Peyer's patch (tissue), 4 donors: Measurements from ENCODE around the gene PPM1M. TPM values are rescaled to one million over a fixed set of nuclear protein-coding genes. Genes with fewer than 3 reads are reported as not detected.
A peak's percentile ranks its signal among the peaks of the same experiment; 100 is the strongest.

Experiments
- DNase-seq, 3 donors: peaks; one replicate each; pipeline ENCODE4 v3.0.0-alpha.2; 2017 to 2019
- H3K27ac ChIP-seq, 4 donors: fragments of 200-600 bp; sonication (generic); one replicate each; pipeline ENCODE4 v1.5.1; 2016 to 2019
- H3K27me3 ChIP-seq, 2 donors: fragments of 200-600 bp; sonication (generic); one replicate each; pipeline ENCODE4 v1.5.1; 2019
- H3K36me3 ChIP-seq, 3 donors: fragments of 200-600 bp; sonication (generic); one replicate each; pipeline ENCODE4 v1.5.1; 2016 to 2019
- H3K4me1 ChIP-seq, 4 donors: fragments of 200-600 bp; sonication (generic); one replicate each; pipeline ENCODE4 v1.5.1; 2016 to 2019
- H3K4me3 ChIP-seq, 4 donors: fragments of 200-600 bp; sonication (generic); 1 replicate in 3 of 4; 2 replicates in 1 of 4; pipeline ENCODE4 v1.5.1; 2016 to 2019; ENCODE audit warnings: mild to moderate bottlenecking in 1 of 4
- H3K9me3 ChIP-seq, 4 donors: fragments of 200-600 bp; sonication (generic); one replicate each; pipeline ENCODE4 v1.5.1; 2016 to 2019; ENCODE audit warnings: mild to moderate bottlenecking in 1 of 4
- POLR2A ChIP-seq, 2 donors: fragments of 450-650 bp; IDR thresholded peaks; one replicate each; pipeline ENCODE4 v1.5.1; 2017; ENCODE audit warnings: antibody characterized with exemption in 2 of 2, mild to moderate bottlenecking in 2 of 2, moderate library complexity in 2 of 2
- total RNA-seq, 4 donors: library from RNA; depleted of rRNA; stranded (reverse); fragments of >200 nt; gene quantifications; one replicate each; pipeline ENCODE4 v1.1.0, GENCODE V29; 2016
- TF ChIP-seq, protein P1 (sequence below), 6 experiments: fragments of 450-650 bp in 4 of 6; fragments of 200-600 bp in 2 of 6; sonication (generic) in 1 of 6; IDR thresholded peaks; one replicate each; pipeline ENCODE4 v1.5.1; 2017 to 2019; ENCODE audit warnings: antibody characterized with exemption in 6 of 6, mild to moderate bottlenecking in 3 of 6, moderate library complexity in 1 of 6

The PPM1M gene
- total RNA-seq, 4 donors from 2014 or later = 4.0 to 32.2 (median 6.7) TPM

DNA sequence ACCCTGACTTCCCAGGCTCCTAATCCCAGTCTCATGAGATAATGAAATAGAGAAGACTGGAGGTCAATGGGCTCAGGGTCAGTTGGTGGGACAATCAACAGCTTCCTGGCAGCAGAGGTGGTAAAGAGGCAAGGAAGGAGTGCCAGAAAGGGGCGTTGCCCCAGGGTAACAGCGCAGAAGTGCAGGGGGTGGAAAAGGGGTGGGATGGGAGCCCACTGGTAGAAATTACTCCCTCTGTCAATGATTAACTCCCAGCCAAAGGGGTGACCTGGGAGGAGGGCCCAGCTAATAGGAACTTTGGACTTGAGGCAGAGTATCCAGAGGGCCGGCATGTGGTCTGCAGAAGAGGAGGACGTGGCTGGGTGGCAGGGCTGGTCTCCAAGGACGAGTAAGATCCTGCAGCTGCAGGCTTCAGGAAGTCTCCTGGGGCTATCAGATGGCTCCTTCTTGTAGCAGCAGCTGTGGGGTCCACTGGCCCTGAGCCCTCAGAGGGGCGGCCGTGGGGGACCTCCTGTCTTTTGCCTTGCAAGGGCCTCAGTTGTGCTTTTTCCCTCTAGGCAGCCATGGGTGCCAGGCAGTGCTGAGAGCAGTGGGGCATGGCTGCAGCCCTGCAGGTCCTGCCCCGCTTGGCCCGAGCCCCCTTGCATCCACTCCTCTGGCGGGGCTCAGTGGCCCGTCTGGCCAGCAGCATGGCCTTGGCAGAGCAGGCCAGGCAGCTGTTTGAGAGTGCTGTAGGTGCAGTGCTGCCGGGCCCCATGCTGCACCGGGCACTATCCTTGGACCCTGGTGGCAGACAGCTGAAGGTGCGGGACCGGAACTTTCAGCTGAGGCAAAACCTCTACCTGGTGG, 44.4 kb downstream of the PPM1M start:
- Histone ChIP-seq H3K27ac (peak overlapping the region in 3 of 4 donors; percentile 95 to 100 (median 99)), H3K27me3 (no peaks in the 10 kb centered on the region), H3K4me1 (peaks cover 2 to 45% (median 3%) of the 10 kb centered on the region in 4 donors), H3K4me3 (peak overlapping the region in 3 of 4 donors; percentile 23 to 64 (median 61)), H3K9me3 (no peaks in the 10 kb centered on the region), H3K36me3 (peaks cover 0 to 27% (median 0%) of the 10 kb centered on the region in 3 donors)
- DNase-seq = peak in 2 of 3 donors; percentile 82 to 88
- peak; percentile 34 to 78 for TF ChIP-seq POLR2A (IDR thresholded peaks at IDR 0.05)
- TF ChIP-seq, protein P1, sequence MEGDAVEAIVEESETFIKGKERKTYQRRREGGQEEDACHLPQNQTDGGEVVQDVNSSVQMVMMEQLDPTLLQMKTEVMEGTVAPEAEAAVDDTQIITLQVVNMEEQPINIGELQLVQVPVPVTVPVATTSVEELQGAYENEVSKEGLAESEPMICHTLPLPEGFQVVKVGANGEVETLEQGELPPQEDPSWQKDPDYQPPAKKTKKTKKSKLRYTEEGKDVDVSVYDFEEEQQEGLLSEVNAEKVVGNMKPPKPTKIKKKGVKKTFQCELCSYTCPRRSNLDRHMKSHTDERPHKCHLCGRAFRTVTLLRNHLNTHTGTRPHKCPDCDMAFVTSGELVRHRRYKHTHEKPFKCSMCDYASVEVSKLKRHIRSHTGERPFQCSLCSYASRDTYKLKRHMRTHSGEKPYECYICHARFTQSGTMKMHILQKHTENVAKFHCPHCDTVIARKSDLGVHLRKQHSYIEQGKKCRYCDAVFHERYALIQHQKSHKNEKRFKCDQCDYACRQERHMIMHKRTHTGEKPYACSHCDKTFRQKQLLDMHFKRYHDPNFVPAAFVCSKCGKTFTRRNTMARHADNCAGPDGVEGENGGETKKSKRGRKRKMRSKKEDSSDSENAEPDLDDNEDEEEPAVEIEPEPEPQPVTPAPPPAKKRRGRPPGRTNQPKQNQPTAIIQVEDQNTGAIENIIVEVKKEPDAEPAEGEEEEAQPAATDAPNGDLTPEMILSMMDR (IDR thresholded peaks at IDR 0.05) = peak in 3 of 6 experiments; percentile 23 to 44 (median 27)

DNA sequence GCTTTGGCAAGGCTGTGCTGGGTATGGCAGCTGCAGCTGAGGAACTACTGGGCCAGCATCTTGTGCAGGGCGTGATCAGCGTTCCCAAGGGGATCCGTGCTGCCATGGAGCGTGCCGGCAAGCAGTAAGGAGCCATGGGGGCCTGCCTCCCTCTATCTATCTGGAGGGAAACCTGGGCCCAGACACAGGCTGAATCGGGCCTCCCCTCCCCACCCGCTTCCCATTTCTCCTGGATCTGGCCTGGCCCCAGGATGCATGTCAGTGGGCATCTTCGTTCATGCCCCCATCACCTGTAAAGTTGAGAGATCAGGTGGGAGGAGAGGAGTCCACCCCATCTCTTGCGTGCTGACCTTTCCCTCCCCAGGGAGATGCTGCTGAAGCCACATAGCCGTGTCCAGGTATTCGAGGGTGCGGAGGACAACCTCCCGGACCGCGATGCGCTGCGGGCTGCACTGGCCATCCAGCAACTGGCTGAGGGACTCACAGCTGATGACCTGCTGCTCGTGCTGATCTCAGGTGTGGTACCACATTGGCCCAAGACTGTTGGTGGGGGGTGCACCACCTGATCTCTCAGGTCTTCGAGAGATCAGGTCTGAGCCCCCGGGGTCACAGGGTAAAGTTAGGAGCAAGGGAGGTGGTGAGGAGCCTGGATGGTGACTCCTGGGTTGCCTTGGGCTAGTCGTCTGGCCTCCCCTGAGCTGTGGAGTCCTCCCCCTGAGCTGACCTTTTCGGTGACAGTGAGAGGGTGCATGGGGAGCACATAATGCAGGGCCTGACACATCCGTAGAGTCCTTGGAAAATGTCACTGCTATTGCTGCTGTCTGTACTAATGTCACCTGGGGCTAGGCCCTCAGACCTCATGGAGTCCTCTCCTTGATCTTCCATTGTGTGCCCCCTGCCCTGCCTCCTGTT, 45.3 kb downstream of the PPM1M start:
- Histone ChIP-seq H3K4me1 (peaks cover 2 to 45% (median 3%) of the 10 kb centered on the region in 4 donors), H3K27ac (peak overlapping the region in 3 of 4 donors; percentile 37 to 99 (median 95)), H3K4me3 (peak overlapping the region in 3 of 4 donors; percentile 23 to 64 (median 61)), H3K9me3 (no peaks in the 10 kb centered on the region), H3K36me3 (peaks cover 0 to 27% (median 0%) of the 10 kb centered on the region in 3 donors), H3K27me3 (no peaks in the 10 kb centered on the region)
- DNase-seq = peak in 1 of 3 donors; percentile 51
- TF ChIP-seq, protein P1 (IDR thresholded peaks at IDR 0.05) = peak in 1 of 6 experiments; percentile 2
- no peak for TF ChIP-seq POLR2A (IDR thresholded peaks at IDR 0.05)

DNA sequence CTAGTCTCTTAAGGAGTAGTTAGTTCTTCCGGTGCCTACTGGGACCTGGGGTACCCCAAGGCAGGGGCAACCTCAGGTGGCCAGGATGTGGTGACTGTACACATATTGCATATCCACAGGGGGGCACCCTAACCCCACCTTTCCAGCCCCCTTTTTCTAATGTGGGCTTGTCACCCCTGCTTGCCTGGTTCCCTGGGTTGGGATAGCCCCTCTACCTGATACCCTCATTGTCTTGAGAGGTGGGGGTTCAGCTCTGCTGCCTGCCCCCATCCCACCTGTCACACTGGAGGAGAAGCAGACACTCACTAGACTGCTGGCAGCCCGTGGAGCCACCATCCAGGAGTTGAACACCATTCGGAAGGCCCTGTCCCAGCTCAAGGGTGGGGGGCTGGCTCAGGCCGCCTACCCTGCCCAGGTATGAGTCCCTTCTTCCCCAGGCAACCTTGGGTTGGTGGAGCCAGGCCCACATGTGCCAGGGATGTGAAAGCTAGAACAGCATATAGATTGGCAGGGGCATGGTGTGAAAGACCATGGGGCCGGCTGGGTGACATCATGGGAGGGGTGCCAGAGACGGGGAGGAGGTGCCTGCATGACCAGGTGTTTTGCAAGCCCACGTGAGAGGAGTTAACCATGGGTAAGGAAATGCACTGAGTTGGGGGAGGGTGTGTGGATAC, 46.1 kb downstream of the PPM1M start:
- Histone ChIP-seq H3K4me3 (peak overlapping the region in 2 of 4 donors; percentile 61 to 64), H3K9me3 (no peaks in the 10 kb centered on the region), H3K36me3 (peaks cover 0 to 27% (median 0%) of the 10 kb centered on the region in 3 donors), H3K27me3 (no peaks in the 10 kb centered on the region), H3K4me1 (peaks cover 2 to 37% (median 3%) of the 10 kb centered on the region in 4 donors), H3K27ac (peak overlapping the region in 1 of 4 donors; percentile 95)
- TF ChIP-seq, protein P1 (IDR thresholded peaks at IDR 0.05) = peak; percentile 41 to 73 (median 58)
- TF ChIP-seq POLR2A (IDR thresholded peaks at IDR 0.05) = no peak
- peak; percentile 35 to 68 (median 65) for DNase-seq

DNA sequence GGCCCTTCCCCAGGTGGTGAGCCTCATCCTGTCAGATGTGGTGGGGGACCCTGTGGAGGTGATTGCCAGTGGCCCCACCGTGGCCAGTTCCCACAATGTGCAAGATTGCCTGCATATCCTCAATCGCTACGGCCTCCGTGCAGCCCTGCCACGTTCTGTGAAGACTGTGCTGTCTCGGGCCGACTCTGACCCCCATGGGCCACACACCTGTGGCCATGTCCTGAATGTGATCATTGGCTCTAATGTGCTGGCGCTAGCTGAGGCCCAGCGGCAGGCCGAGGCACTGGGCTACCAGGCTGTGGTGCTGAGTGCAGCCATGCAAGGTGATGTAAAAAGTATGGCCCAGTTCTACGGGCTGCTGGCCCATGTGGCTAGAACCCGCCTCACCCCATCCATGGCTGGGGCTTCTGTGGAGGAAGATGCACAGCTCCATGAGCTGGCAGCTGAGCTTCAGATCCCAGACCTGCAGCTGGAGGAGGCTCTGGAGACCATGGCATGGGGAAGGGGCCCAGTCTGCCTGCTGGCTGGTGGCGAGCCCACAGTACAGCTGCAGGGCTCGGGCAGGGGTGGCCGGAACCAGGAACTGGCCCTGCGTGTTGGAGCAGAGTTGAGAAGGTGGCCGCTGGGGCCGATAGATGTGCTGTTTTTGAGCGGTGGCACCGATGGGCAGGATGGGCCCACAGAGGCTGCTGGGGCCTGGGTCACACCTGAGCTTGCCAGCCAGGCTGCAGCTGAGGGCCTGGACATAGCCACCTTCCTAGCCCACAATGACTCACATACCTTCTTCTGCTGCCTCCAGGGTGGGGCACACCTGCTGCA, 46.9 kb downstream of the PPM1M start:
- DNase-seq = peak in 1 of 3 donors; percentile 46
- Histone ChIP-seq H3K4me1 (peaks cover 0 to 33% (median 1%) of the 10 kb centered on the region in 4 donors), H3K27me3 (no peaks in the 10 kb centered on the region), H3K27ac (no peak overlapping the region), H3K36me3 (peaks cover 0 to 27% (median 0%) of the 10 kb centered on the region in 3 donors), H3K9me3 (no peaks in the 10 kb centered on the region), H3K4me3 (peak overlapping the region in 1 of 4 donors; percentile 64)
- TF ChIP-seq, protein P1 (IDR thresholded peaks at IDR 0.05) = no peak
- no peak for TF ChIP-seq POLR2A (IDR thresholded peaks at IDR 0.05)
